HFF-Myc (cell line): Measurements from ENCODE around the gene FCRL5.

ENCODE experiments used
- DNase-seq: peaks from one replicate; pipeline ENCODE4 v3.0.0-alpha.2; 2011; ENCODE audit warnings: low read depth; ENCODE audit errors: extremely low read depth
- H3K4me3 ChIP-seq: replicated peaks from 2 replicates; pipeline ENCODE4 v1.5.1; 2011; ENCODE audit warnings: low read depth, mild to moderate bottlenecking, control low read depth, low read length
- CTCF ChIP-seq: IDR thresholded peaks from 2 replicates; pipeline ENCODE4 v1.5.1; 2012; ENCODE audit warnings: mild to moderate bottlenecking, low read depth, low read length, control low read depth; ENCODE audit errors: missing control alignments

Gene FCRL5

GRCh38 chr1:157551694-157552693 is at the start of gene FCRL5:
FCRL5 (minus strand) TSS chr1:157552515; CDS start chr1:157552362, 153 bp downstream.
- DNase-seq = no peak
- no peak within 1 kb of the TSS for H3K4me3 ChIP-seq
- no peak for TF ChIP-seq CTCF

- no peak for DNase-seq
- no peak for TF ChIP-seq CTCF
Measured at GRCh38 chr1:157600236-157600635, 47.9 kb upstream of the FCRL5 start.

GRCh38 chr1:157597959-157598667 is 45.8 kb upstream of the FCRL5 start, which contains the start of gene FCRL4:
FCRL4 (minus strand) TSS chr1:157598085; CDS start chr1:157597944, 141 bp downstream.
- no peak for DNase-seq
- no peak within 1 kb of the TSS for H3K4me3 ChIP-seq
- no peak for TF ChIP-seq CTCF

More at GRCh38 chr1:157600236-157600635, 47.9 kb upstream of the FCRL5 start:
- H3K4me3 ChIP-seq = no peak overlapping the region

- no peak overlapping the region for H3K4me3 ChIP-seq
- no peak for DNase-seq
- TF ChIP-seq CTCF = no peak
Measured at GRCh38 chr1:157596384-157596783, 44.1 kb upstream of the FCRL5 start.

GRCh38 chr1:157595356-157595755 is 43.0 kb upstream of the FCRL5 start:
- TF ChIP-seq CTCF = no peak
- DNase-seq = no peak
- no peak overlapping the region for H3K4me3 ChIP-seq

GRCh38 chr1:157585984-157586383 is 33.7 kb upstream of the FCRL5 start:
- no peak for DNase-seq
- H3K4me3 ChIP-seq = no peak overlapping the region
- no peak for TF ChIP-seq CTCF
